Nephron (organoid): ENCODE results near the gene ANKRD39.
A peak's percentile ranks its signal among the peaks of the same experiment; 100 is the strongest.

ENCODE experiments used
- H3K27ac Mint-ChIP-seq, 3 experiments: 2 replicates each; pipeline ENCODE4 v1.8.0; 2020; ENCODE audit warnings: mixed read lengths in 3 of 3, mild to moderate bottlenecking in 2 of 3, moderate library complexity in 1 of 3
- H3K27me3 Mint-ChIP-seq: 2 replicates; pipeline ENCODE4 v1.8.0; 2021; ENCODE audit warnings: low read depth, mild to moderate bottlenecking, moderate library complexity, mixed read lengths
- H3K36me3 Mint-ChIP-seq: 2 replicates; pipeline ENCODE4 v1.8.0; 2020; ENCODE audit warnings: low read depth, mixed read lengths
- H3K4me1 Mint-ChIP-seq: 2 replicates; pipeline ENCODE4 v1.8.0; 2020; ENCODE audit warnings: mixed read lengths
- H3K4me3 Mint-ChIP-seq, 3 experiments: 2 replicates each; pipeline ENCODE4 v1.8.0; 2020; ENCODE audit warnings: mild to moderate bottlenecking in 3 of 3, mixed read lengths in 3 of 3, moderate library complexity in 2 of 3
- H3K9me3 Mint-ChIP-seq: 2 replicates; pipeline ENCODE4 v1.8.0; 2020; ENCODE audit warnings: mixed read lengths
- CTCF ChIP-seq, 3 experiments: fragments of 200-600 bp; sonication (generic); IDR thresholded peaks; one replicate each; pipeline ENCODE4 v1.5.0; 2021; ENCODE audit warnings: antibody characterized with exemption in 3 of 3; ENCODE audit not compliant: unreplicated experiment in 3 of 3

Gene ANKRD39

GRCh38 chr2:96888072-96889011 is 30.5 kb upstream of the ANKRD39 start:
- Mint-ChIP-seq H3K9me3 (no peaks in the 10 kb centered on the region), H3K27me3 (no peaks in the 10 kb centered on the region), H3K36me3 (no peaks in the 10 kb centered on the region), H3K4me3 (no peak overlapping the region), H3K27ac (peak overlapping the region; percentile 65 to 74 (median 72)), H3K4me1 (peaks cover 56% of the 10 kb centered on the region)
- TF ChIP-seq CTCF (IDR thresholded peaks at IDR 0.05; ENCODE audit: unreplicated experiment in 3 of 3) = no peak

GRCh38 chr2:96887493-96888012 is 29.7 kb upstream of the ANKRD39 start:
- H3K36me3 Mint-ChIP-seq = no peaks in the 10 kb centered on the region
- H3K27ac Mint-ChIP-seq = peak overlapping the region; percentile 65 to 74 (median 72)
- H3K4me3 Mint-ChIP-seq = no peak overlapping the region
- no peak for TF ChIP-seq CTCF (IDR thresholded peaks at IDR 0.05; ENCODE audit: unreplicated experiment in 3 of 3)
- H3K4me1 Mint-ChIP-seq = peaks cover 49% of the 10 kb centered on the region
- no peaks in the 10 kb centered on the region for H3K9me3 Mint-ChIP-seq
- H3K27me3 Mint-ChIP-seq = no peaks in the 10 kb centered on the region

- no peaks in the 10 kb centered on the region for H3K36me3 Mint-ChIP-seq
Observed at GRCh38 chr2:96885432-96886347, 27.9 kb upstream of the ANKRD39 start.

GRCh38 chr2:96884299-96885094 is 26.7 kb upstream of the ANKRD39 start:
- H3K27me3 Mint-ChIP-seq = no peaks in the 10 kb centered on the region
- no peak for TF ChIP-seq CTCF (IDR thresholded peaks at IDR 0.05; ENCODE audit: unreplicated experiment in 3 of 3)
- no peaks in the 10 kb centered on the region for H3K36me3 Mint-ChIP-seq
- H3K4me1 Mint-ChIP-seq = peaks cover 52% of the 10 kb centered on the region
- H3K4me3 Mint-ChIP-seq = no peak overlapping the region
- no peaks in the 10 kb centered on the region for H3K9me3 Mint-ChIP-seq
- peak overlapping the region in 2 of 3 experiments; percentile 8 to 31 for H3K27ac Mint-ChIP-seq

More at GRCh38 chr2:96885432-96886347, 27.9 kb upstream of the ANKRD39 start:
- TF ChIP-seq CTCF (IDR thresholded peaks at IDR 0.05; ENCODE audit: unreplicated experiment in 3 of 3) = no peak
- Mint-ChIP-seq H3K27me3 (no peaks in the 10 kb centered on the region), H3K4me3 (peak overlapping the region in 1 of 3 experiments; percentile 7), H3K4me1 (peaks cover 51% of the 10 kb centered on the region), H3K27ac (peak overlapping the region in 2 of 3 experiments; percentile 56 to 72), H3K9me3 (no peaks in the 10 kb centered on the region)

DNA sequence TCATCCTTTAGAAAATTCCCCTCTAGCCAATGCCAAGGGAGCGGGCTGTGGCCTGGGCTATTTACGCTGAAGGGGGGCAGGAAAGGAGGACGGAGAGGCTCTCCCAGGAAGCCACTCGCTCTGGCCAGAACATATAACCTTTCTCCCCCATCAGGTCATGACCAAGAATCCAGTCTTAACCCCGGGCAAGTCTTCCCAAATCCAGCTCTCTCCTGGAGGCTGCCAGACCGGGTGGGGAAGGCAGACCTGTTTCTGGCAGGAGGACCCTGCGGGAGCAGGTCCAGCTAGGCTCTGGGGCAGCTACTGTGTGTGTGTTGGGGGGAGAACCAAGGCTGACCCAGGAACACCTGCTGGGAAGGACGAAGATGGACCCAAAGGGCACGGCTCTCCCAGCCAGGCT is 25.5 kb upstream of the ANKRD39 start:
- Mint-ChIP-seq H3K4me3 (no peak overlapping the region), H3K27me3 (no peaks in the 10 kb centered on the region), H3K4me1 (peaks cover 49% of the 10 kb centered on the region), H3K36me3 (no peaks in the 10 kb centered on the region), H3K27ac (no peak overlapping the region), H3K9me3 (no peaks in the 10 kb centered on the region)
- no peak for TF ChIP-seq CTCF (IDR thresholded peaks at IDR 0.05; ENCODE audit: unreplicated experiment in 3 of 3)
